ENCODE data around the gene LRRC8C.
A peak's percentile ranks its signal among the peaks of the same experiment; 100 is the strongest.

Gene LRRC8C

DNA sequence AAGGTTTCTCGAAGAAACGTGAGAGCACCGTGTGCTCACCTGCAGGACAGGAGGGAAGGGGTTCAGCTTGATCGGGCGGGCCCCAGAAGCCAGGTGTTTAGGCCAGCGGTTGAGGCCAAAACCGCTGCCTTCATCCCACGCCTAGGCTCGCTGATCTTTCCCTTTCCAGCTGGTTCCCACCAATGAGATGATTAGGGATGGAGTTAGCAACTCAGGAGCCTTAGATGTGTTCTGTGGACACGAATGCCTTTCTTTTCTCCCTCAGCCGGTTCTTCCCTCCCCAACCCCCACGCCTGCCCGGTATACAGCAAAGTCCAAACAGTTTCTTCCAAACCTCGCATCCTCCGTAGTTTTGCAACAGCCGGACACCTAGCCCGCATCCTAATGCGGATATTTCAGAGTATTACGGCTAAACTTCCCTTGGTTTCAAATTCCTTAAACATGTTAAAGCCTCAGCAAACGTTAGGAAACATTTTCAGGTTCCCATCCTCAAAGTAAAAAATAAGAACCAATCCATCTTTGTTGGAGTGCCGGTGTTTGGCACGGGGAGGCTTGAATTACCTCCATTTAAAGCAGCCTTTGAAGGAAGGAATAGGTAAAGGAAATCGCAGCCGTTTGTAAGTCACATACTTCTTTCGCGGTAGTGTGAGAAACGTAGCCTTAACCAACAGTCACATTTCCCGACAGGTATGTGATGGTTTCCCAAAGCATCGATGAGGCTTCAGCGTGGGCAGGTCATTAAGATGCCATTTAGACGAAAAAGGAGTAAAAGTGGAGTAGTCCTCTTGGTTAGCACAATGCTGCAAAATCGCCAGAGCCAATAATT lies 1.1 kb downstream of the LRRC8C start:
- peak; percentile 3 for DNase-seq (ENCODE audit: low read depth)

DNA sequence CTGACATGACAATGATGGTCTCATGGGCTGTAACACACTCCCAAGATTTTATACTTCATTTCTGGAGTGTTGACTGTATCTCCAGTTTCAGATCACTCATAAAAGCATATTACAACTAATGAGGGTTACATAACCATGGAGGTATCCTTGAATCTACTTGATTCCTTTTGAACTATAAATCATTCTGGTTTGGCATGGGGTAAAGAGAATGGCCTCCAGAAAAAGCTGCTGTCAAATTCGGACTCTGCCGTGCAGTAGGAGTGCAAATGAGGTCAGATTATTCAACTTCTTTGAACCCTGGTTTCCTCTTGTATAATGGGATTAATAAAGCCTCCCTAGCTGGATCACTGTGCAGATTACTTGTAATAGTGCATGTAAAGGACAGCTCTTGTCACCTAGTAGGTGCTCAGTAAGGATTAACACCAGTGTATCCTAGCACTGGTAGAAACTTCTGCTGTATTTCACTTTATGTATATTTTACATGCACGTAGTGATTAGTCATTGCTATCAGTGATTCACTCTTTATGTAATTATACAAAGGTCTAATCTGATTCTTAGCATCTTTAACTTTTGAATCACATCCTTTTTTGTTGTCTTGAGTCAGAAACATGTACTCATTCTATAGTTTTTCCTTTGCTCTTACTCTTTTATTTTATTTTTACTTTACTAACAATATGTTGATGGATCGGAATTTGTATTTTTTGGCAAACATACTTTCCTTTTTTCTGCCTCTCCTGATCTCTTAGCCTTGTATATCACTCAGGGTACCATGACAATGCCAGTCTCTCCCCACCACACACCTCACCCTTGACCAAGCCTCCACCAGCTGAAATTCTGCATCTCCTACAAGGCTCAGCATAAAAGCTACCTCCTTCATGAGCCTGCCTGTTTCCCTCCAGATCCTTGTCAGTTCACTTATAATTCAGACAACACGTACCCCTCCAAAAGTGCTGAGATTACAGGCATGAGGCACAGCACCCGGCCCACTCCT lies 3.2 kb downstream of the LRRC8C start:
- no peak for DNase-seq (ENCODE audit: low read depth)

DNA sequence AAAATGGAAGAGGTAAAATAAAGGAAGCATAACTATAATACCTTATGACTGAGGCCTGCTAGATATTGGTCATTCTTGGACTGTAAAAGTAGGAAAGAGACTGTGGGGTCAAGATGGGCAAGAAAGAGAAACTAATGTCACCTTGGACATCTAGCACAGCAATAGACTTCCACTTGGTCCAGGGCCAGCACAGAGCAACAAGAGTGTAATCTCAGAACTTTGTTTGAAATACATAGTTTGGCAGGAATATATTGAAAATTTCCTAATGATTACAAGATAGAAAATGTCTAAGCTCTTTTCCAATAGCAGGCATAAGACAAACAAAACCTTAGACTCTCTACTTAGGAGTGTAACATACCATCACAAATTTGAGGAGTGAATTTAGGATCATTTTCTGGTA lies 4.6 kb downstream of the LRRC8C start:
- DNase-seq (ENCODE audit: low read depth) = no peak

DNA sequence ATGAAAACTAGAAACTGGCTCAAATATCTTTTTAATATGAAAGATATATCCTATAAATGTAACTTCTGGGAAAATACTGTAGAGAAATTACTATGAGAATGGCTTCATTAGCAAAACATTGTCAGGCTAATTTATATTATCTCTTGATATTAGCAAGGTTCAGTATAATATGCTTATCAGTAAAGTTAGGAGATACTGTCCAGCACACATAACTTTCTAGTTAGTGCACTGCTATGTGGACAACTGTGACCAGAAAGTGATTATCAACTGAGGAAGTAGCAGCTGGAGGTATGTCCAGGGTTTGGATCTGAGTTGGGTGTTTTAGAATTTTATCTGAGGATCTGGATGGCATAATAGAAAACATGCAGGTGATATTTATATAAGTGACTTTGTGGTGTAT lies 7.5 kb downstream of the LRRC8C start:
- DNase-seq (ENCODE audit: low read depth) = no peak

DNA sequence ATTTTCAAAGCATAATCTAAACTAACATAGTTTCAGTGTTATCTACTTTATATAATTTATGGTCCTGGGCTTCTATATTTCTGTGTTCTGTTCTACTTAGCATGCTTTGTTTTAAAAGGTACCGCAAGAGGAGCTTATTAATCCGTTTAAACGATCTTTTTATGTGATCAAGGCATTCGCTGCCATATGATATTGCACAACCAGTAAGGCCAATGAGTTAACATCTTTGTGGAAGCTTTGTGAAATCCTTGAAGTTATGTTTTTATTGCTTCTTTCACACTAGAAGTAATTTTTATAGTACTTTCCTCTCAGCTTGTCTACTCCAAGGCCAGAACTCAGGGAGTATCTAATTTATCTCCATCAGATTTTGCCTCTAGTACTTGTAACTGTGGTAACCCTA lies 8.9 kb downstream of the LRRC8C start:
- no peak for DNase-seq (ENCODE audit: low read depth)

DNA sequence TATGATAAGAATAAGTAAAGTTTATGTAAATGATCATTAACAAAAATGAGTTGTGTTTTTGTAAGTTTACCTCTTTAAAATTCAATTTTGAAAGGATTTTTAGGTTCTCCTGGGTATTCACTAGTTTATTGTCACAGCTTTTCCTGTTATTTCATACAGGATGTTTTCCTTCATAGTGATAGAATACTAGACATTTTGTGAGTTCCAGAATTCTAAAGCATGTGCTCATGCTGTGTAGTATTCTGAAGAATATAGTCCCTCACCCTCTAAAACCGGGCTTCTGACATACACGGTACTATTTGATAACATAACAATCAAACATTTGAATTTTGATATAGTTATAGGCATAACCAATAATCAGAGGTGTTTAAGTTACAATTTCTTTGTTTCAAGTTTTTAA lies 10.7 kb downstream of the LRRC8C start:
- no peak for DNase-seq (ENCODE audit: low read depth)

DNA sequence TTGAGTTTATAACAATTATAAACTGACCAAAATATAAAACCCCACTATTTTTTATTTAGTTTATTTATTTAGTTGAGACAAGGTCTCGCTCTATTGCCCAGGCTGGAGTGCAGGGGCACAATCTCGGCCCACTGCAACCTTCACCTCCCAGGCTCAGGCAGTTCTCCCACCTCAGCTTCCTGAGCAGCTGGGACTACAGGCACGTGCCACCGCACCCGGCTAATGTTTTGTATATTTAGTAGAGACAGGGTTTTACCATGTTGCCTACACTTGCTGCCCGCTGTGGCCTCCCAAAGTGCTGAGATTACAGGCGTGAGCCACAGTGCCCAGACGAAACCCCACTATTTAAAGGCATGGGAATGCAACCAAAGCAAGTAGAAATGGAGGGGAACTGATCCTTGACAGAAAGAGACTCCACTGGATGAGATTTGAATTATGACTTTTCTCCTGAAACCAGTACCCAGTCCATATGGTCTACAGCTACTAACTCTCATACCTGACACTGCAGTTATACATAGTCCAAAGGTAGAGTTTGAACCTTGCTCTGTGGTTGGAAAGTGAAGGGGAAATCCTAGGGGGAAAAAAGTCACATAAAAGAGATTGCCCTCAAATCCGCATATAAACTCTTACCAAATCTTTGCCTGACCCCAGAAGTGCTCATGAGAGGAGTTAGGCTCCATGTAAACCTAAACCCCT lies 11.3 kb downstream of the LRRC8C start:
- DNase-seq (ENCODE audit: low read depth) = no peak

DNA sequence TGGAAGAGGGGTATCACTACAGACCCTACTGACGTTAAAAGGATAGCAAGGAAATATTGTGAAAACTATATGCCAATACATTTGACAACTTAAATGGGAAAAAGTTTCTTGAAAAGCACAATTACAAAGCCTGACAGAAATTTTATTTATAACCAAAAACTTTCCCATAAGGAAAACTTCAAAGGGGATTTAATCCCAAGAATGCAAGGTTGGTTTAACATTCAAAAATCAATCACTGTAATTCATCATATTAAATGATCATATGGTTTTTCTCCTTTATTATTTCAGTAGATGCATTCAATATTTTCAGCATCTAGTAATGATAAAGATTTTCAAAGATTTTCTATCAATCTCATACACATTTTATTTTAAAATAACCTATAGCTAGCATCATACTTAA lies 13.3 kb downstream of the LRRC8C start:
- no peak for DNase-seq (ENCODE audit: low read depth)

DNA sequence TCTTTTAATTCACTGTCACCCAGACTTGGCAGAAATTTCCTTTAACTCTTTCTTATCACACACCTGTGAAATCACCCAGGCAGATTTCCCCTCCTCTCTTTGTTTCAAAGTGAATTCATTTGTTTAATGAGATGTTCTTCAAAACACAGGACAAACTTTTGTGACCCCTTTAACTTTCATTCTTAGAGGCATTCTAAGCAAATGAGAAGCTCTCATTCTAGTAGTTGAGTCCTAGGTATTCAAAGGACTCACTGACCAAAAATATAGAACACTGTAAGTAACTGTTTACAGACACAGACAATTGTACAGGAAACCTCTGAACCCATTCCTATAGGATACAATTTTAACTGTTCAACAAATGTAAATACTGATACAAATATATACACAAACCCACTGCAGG lies 16.9 kb downstream of the LRRC8C start:
- DNase-seq (ENCODE audit: low read depth) = no peak

DNA sequence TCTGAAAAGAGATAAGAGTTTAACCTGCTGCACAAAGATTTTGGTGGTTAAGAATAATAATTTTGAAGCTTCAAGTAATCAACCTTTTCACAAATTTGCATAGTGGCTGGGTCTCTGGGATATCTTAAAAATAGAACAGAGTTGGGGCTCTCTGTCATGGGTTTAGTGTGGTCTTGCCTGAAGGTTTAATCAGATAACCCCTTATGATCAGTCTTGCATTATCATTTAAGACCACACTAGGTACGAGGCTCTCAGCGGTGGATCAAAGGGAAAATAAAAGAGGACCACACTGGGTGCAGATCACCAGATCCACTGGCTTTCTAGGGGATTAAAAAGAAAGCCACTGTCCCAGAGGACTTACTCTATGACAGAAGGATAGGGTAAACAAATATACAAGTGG lies 19.5 kb downstream of the LRRC8C start:
- DNase-seq (ENCODE audit: low read depth) = no peak

DNA sequence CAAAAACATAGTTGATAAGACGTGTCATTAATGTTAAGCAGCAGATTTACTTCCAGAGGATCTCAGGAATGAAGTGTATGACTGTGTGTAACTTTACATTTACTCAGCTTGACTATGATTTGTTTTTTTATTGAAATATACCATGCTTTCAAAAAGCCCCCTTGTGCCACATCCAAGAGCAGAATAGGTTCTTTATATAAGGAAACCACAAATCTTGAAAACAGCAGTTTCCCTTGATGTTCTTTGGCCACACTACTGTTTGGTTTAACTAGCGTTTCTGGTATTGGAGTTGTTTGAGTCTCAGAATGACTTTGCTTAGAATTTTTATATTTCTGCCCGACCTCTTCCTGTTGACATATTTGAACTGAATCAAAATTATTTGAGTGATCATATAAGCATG lies 25.0 kb downstream of the LRRC8C start:
- DNase-seq (ENCODE audit: low read depth) = no peak

DNA sequence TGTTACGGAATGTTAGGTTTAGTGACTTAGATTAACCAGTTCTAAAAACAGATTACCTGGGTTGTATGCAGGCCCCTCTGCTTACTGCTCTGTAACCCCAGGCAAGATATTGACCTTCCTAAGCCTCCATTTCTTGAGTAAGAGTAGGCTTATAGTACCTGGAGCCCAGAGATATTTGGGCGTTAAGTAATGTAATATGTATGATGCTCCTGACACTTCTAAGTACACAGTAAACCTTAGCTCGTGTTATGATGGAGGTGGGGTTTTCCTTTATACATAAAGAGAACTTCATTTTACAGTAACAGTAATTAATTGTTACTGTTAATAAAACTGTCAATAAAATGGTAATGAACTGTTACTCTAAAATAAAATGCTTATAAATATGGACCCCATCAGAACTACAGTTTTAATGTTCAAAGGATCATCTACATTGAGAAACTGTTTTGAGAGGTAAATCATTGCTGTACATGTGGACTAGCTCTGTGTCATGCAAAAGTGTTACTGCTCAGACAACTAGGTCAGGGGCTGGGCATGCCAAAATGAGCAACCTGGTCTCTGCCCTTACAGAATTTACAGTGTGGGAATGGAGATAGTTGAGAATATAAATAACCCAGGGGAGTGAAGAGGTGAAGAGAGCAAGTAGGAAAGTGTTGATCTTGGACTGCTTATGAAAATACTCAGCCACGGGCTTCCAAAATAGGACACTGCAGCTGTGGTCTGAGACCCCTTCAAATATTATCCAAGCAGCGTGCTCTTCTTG lies 26.6 kb downstream of the LRRC8C start:
- DNase-seq (ENCODE audit: low read depth) = no peak

DNA sequence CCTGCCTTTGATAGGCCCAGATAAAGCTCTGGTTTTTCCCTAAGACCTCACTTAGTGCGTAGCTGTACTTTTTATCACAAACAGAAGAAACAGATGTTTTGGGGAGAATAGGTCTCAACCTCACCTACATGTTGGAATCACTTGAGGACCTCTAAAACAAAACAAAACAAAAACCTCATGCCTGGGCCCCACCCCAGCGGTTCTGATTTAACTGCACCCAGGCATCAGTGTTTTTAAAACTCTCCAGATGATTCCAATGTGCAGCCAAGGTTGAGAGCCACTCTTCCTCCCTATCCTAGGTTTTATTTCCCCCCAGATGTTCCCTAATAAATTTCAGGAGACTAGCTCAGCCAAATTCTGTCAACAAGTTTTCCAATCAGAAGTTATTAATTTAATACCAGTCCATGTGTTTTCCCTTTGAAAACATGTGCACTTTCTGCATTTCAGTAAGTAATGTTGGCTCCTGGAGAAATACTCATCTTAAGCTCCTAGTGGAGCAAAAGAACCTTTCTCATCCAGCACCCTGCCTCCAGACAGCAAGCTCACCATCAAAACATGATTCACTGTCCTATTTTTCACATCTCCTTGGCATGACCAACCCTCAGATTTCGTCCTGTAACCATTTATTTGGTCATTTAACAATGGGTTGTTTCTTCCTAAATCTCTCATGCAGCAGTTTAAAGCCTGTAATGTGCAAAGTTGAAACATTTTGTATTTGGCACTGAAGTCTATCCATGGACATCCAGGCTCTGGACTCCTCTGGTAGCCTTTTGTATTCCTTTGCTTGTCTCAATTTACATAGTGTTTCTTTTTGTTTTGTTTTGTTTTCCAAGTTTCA lies 27.5 kb downstream of the LRRC8C start:
- no peak for DNase-seq (ENCODE audit: low read depth)

DNA sequence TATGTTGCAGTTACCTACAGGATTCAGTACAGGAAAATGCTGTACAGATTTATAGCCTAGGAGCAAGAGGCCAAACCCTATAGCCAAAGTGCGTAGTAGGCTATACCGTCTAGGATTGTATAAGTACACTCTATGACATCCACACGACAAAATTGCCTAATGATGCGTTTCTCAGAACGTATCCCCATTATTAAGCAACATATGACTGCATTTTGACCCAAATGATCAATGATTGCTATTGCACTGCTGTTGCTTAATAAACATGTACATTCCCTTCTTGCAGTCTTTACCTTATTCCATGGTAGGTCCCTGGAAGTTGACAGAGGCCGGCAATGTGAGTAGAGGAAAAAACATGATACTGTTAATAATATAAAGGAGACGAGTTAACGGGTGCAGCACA lies 33.0 kb downstream of the LRRC8C start:
- DNase-seq (ENCODE audit: low read depth) = no peak

DNA sequence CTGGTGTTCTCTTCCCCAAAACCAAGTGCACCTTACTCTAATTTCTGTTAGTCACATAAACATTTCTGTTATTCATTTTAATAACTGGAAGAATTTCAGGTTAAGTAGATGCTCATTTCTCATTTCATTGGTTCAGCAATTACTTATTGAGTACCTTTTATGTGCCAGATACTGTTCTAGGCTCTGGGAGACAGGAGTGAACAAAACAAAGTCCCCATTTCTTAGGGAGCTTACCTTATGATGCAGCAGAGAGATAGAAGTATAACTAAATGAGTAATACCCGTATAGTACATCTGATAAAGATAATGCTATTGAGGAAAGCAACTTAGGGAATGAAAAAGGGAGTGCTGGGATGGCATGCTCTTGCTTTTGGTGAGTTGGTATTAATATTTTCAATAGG lies 33.7 kb downstream of the LRRC8C start:
- DNase-seq (ENCODE audit: low read depth) = no peak

DNA sequence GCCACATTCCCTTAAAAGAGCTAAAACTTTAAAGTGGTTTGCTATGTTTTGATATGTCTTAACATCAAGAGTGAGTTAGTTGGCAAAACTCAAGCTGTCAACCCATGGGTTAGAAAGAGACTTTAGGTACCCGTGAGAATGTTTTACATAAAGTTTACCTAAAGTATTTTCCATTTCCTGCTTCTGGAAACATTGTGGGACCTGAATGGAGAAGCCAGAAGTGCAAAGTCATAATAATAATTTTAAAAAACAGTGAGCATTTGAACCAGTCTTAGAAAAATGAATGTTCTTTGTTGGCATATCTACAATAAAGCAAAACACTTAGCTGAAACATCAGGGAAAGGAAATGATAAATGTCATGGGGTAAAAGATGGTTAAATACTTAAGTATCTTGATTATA lies 34.8 kb downstream of the LRRC8C start:
- DNase-seq (ENCODE audit: low read depth) = no peak

DNA sequence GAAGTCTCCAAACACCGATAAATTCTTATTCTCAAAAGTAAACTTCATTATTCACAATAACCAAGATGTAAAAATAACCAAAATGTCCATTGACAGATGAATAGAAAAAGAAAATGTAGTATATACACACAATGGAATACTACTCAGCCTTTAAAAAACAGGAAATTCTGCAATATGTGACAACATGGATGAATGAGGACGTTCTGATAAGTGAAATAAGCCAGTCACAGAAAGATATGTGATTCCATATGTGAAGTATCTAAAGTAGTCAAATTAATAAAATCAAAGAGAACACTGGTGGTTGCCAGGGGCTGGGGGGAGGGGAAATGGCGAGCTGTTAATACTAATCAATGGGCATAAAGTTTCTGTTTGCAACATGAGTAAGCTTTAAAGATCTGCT lies 36.0 kb downstream of the LRRC8C start:
- DNase-seq (ENCODE audit: low read depth) = no peak

DNA sequence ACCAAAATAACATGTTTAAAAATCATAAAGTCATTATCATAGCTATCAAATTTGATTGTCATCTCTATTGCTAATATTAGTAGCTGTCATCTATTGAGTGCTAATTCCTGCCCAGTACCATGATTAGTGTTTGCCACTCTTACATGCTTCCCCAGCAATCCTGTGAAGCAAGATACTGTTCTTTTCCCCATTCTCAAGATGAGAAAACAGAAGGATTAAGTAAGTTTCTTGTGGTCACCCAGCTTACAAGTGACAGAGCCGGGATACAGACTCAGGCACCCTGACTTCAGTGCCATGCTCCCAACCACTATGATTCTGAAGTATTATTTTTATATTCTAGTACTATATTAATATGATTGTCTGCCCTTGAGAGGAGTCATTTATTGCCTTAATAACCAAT lies 36.5 kb downstream of the LRRC8C start:
- no peak for DNase-seq (ENCODE audit: low read depth)

DNA sequence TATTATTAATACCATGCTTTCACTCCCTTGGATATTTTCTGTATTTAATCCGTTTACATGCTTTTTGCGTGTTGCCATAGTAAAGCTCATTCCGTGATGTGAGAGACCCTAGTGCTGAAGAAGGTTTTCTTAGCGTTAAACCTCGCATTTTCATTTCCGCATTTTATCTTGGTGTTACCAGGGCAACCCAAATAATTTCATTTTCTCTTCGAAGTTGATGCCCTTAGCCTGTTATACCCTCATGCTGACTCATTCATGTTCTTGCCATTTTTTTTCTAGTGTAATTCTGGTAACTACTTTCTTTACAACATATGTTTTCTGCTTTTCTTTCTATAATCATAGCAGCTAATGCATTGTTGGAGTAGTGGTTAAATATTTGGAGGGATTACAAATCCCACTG lies 37.2 kb downstream of the LRRC8C start:
- DNase-seq (ENCODE audit: low read depth) = no peak

DNA sequence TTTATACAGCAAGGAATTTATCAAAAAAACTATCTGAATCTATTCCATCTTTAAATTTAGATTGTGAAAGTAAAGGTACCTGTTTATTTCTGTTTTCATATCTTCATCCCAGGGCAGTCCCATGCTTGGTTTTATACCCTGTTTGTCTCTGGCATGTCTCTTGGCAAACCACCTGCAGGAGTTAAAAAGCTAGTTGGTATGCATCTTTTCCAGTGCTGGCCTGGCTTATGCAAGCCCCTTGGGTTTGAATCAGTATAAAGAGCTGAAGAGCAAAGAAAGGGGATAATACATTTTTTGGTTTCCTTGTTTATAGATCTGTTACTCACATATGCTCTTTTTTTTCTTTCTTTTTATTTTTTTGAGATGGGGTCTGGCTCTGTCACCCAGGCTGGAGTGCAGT lies 37.8 kb downstream of the LRRC8C start:
- no peak for DNase-seq (ENCODE audit: low read depth)

All from stimulated activated CD8-positive, alpha-beta memory T cell treated with anti-CD3 and anti-CD28 coated beads, Interleukin-4, amount 100 ng/mL, for 24 hours (primary cell).